A549 (cell line): Measurements from ENCODE around the gene GRIP2.

ENCODE experiments used
- E2F6 ChIP-seq: IDR thresholded peaks from 2 replicates; pipeline ENCODE4 v1.6.1; 2012; ENCODE audit warnings: low read depth, borderline replicate concordance
- EP300 ChIP-seq, 2 experiments: fragments of >200 bp; sonication (Bioruptor Twin); formaldehyde crosslinking; IDR thresholded peaks; 2 replicates in 1 of 2; 3 replicates in 1 of 2; pipeline ENCODE4 v1.6.1; 2016 to 2017
- ESRRA ChIP-seq: fragments of 150-350 bp; IDR thresholded peaks from 2 replicates; pipeline ENCODE4 v1.6.1; 2014; ENCODE audit warnings: mild to moderate bottlenecking, low read length, borderline replicate concordance
- HOXB5 ChIP-seq: fragments of 250-450 bp; sonication (Bioruptor Pico); IDR thresholded peaks from 2 replicates; pipeline ENCODE4 v1.5.0; 2020; ENCODE audit warnings: mild to moderate bottlenecking, moderate library complexity
- MAFK ChIP-seq: fragments of 450-650 bp; IDR thresholded peaks from 2 replicates; pipeline ENCODE4 v1.6.1; 2014; ENCODE audit not compliant: partially characterized antibody
- POLR2A ChIP-seq: IDR thresholded peaks from 2 replicates; pipeline ENCODE4 v1.6.1; 2012; ENCODE audit warnings: mild to moderate bottlenecking, low read length
- REST ChIP-seq: fragments of 200-600 bp; sonication (generic); IDR thresholded peaks from 2 replicates; pipeline ENCODE4 v1.6.1; 2016; ENCODE audit warnings: antibody characterized with exemption, mild to moderate bottlenecking, moderate library complexity
- TF ChIP-seq, protein P1 (sequence below): fragments of >200 bp; sonication (Bioruptor Twin); formaldehyde crosslinking; IDR thresholded peaks from 3 replicates; pipeline ENCODE4 v1.6.1; 2016
- TF ChIP-seq, protein P2 (sequence below): fragments of >200 bp; sonication (Bioruptor Twin); formaldehyde crosslinking; IDR thresholded peaks from 3 replicates; pipeline ENCODE4 v1.5.1; 2016
- TF ChIP-seq, protein P3 (sequence below): IDR thresholded peaks from 2 replicates; pipeline ENCODE4 v1.6.1; 2012

- TF ChIP-seq, protein P1, sequence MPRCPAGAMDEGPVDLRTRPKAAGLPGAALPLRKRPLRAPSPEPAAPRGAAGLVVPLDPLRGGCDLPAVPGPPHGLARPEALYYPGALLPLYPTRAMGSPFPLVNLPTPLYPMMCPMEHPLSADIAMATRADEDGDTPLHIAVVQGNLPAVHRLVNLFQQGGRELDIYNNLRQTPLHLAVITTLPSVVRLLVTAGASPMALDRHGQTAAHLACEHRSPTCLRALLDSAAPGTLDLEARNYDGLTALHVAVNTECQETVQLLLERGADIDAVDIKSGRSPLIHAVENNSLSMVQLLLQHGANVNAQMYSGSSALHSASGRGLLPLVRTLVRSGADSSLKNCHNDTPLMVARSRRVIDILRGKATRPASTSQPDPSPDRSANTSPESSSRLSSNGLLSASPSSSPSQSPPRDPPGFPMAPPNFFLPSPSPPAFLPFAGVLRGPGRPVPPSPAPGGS = no peak
- TF ChIP-seq HOXB5 (CRISPR knock-in tag) (no peak), POLR2A (no peak), EP300 (IDR thresholded peaks at IDR 0.05) (no peak), E2F6 (no peak), REST (no peak), ESRRA (no peak), MAFK (no peak)
- TF ChIP-seq, protein P2, sequence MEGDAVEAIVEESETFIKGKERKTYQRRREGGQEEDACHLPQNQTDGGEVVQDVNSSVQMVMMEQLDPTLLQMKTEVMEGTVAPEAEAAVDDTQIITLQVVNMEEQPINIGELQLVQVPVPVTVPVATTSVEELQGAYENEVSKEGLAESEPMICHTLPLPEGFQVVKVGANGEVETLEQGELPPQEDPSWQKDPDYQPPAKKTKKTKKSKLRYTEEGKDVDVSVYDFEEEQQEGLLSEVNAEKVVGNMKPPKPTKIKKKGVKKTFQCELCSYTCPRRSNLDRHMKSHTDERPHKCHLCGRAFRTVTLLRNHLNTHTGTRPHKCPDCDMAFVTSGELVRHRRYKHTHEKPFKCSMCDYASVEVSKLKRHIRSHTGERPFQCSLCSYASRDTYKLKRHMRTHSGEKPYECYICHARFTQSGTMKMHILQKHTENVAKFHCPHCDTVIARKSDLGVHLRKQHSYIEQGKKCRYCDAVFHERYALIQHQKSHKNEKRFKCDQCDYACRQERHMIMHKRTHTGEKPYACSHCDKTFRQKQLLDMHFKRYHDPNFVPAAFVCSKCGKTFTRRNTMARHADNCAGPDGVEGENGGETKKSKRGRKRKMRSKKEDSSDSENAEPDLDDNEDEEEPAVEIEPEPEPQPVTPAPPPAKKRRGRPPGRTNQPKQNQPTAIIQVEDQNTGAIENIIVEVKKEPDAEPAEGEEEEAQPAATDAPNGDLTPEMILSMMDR = no peak
- TF ChIP-seq, protein P3, sequence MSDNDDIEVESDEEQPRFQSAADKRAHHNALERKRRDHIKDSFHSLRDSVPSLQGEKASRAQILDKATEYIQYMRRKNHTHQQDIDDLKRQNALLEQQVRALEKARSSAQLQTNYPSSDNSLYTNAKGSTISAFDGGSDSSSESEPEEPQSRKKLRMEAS = no peak
These were observed 20.7 kb downstream of the GRIP2 start for GRCh38 chr3:14519406-14519805.
